GM18867 (cell line): Measurements from ENCODE around the gene TLR5.

Experiments used
- ATAC-seq: cut with Tn5 transposase; IDR thresholded peaks from one replicate; pipeline ENCODE4 v1.9.1; 2021; ENCODE audit warnings: mild to moderate bottlenecking, moderate library complexity; ENCODE audit not compliant: unreplicated experiment

TLR5 gene

DNA sequence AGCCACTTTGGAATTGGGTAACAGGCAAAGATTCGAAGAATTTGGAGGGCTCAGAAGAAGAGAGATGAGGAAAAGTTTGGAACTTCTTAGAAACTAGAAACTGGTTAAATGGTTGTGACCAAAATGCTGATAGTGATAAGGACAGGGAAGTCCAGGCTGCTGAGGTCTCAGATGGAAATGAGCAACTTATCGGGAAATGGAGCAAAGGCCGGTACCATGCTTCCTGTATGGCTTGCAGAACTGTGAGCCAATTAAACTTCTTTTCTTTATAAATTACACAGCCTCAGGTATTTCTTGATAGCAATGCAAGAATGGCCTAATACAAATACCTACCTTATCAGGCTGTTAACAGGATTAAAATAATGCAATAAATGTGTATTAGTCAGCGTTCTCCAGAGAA, 9.4 kb upstream of the TLR5 start:
- ATAC-seq = no peak

DNA sequence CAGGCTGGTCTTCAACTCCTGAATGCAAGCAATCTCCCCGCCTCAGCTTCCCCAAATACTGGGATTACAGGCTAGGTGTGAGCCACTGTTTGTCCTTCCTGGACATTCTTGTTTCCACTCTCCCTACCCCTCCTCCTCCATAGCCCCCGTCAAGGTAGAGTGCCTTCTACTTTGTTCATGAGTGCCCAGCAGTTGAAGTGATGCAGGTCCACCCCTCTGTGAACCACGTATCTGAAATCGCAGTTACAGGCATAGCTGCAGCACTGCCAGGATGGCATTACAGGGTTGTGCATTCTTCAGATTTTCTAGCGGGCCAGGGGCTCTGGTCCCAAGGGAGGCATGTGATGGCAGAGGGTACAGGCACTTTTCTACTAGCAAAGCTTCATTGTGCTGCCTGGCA, 7.4 kb upstream of the TLR5 start:
- no peak for ATAC-seq

DNA sequence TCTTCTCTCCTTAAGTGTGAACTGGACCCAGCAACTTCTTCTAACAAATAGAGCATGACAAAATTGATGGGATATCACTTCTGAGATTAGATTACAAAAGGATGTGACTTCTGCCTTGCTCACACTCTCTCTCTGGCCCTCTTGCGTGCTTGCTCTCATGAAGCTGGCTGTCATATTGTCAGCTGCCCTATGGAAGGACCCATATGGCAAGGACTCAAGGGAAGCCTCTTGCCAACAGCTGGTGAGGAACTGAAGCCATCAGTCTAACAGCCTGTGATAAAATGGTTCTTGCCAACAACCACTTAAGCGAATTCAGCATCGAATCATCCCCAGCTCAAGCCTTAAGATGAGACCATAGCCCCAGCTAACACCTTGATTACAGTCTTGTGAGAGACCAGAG, 4.8 kb upstream of the TLR5 start:
- no peak for ATAC-seq

DNA sequence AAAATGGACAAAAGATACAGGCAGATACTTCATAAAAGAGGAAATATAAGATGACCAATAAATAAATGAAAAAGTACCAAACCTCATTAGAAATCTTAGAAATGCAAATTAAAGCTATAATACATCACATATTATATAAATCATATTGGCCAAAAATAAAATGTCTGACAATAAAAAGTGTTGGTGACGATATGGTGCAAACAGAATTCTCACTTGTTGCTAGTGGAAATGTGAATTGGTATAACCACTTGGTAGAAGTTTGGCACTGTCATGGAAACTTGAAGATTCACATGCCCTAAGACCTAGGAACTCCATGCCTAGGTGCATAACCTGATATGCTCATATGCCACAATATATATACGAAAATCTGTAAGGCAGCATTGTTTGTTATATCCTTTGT, 4.4 kb upstream of the TLR5 start:
- no peak for ATAC-seq

DNA sequence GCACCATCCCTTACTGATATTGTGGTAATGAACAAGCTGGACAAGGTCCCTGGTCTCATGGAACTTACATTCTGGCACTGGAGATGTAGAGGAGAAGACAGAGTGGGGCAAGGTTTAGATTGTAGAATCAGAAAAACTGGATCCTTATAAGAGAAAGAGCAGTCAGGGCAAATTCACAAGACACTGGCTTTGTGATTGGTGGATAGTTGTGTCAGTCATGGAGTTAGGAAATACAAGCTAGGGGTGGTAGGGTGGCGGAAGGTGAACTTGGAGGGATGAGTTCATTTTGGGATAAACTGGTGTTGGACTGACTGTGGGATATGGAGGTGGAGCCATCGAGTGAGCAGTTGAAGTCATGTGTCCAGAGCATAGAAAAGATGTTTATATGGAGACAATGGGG, 3.7 kb upstream of the TLR5 start:
- ATAC-seq = no peak

DNA sequence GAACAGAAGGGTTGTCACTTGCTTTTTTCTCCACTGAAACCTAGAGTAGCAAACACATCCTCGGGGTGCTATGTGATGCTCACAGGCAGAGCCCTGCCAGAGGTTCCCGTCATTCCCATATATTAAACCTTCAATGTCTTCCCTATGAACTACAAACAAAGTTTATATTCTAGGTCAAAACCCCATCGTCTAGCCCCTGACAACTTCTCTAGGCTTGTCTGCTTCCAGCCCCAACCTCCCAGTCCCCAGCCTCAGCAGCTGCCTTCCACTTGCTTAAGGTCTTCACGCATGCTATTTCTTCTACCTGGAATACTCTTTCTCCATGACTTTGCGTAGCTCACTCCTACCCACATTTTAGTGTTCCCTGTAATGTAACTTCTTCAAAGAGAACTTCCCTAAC, 1.9 kb upstream of the TLR5 start:
- ATAC-seq = no peak

DNA sequence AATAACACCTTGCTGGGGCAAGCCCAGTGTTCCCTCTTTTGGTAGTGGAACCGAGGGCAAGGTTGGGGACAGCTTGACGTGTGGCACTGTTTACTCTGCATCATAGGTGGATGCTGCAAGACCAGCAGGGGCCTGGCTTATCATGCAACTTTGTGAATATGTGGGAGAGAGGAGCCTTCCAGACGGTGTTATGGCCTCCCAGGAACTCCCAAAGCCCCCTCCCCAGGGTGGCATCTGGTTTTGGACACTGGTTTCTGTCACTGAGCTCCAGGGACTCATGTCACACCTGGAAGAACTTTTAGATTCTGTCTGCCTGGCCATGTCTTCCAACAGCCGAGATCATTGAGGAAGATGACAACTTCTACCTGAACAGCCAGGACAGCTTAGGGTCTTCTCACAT, 1.4 kb upstream of the TLR5 start:
- no peak for ATAC-seq

DNA sequence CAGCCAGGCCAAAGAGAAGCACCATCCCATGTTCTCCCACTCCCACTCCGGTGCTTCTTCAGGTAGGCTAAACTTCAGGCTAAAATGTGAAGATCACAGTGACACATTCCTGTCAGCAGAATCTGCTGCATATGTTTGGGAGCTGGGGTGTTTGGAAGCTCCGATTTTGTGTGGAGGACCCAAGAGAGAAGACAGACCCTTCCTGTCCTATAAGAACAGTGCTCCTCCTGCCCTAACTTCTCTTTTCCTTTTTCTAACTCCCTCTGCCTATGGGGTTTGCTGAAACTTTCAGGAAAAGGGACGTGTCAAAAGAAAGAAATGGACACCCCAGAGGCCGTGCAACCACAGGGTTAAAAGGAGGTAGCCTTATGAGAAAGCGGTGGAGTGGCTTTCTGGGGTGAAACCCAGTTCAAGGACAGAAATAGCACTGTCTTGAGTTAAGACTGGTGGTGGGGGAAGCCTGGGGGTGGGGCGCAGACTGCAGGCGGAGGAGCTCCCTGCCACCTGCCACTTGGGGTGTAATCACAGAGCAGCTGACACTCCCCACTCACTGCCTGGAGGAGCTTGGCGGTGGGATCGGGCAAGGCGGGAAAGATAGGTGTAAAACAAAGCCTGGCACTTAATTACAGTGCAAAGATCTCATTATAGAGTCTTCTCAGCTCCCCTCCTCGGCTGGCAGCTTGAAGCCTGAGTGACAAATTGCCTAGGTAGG, 645 bp upstream of the TLR5 start:
- peak; percentile 60 for ATAC-seq

DNA sequence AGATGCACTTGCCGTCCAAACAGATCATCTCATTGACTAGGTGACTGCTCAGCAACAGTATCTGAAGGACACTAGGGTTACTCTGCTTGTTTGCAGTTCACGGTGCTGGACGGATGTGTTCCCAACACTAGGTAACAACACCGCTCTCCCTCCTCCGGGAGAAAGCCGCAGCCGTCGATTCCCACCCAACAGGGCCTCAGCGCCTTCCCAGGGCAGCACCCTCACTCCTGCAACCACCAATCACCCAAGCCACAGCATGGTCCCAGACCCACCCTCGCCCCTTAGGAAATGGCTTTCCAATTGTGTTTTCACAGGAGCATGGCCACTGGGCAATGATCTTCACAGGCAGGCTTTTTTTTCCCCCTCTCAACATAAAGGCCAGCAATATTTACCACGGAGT, 779 bp downstream of the TLR5 start:
- ATAC-seq = no peak

DNA sequence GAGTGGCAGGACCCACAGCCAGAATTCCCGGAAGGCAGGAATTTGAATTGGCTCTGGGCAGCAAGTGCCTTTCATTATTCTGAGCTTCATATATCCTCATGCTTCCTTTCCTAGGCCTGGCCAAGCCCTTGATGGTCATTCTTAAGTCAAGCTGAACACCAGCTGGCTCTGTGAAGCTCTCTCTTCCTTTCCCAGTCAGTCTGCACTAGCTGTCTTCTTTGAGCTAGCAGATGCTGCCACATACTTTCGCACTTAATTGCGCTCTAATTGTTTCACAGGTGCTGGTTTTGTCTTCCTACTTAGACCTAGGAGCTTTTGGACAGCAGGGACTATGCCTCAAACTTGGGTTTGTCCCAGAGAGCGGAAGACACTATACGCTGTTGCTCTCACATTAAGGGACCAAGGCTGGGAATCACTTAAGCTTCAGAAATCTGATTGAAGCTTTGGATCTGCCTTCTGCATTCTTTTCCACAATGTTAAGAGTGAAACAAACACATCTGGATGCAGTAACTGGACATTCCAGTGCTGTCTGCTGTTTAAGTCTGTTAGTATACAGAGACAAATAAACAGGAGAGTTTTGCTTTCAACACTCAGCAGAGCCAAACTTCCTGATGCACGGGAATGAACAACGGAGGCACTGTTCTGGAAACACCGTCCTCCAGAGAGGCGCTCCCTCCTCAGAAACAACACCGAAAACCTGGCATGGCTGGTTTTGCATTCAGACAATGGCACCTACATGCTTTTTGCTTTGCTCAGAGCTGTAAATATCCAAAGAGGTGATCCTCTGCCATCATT, 2.2 kb downstream of the TLR5 start:
- no peak for ATAC-seq

DNA sequence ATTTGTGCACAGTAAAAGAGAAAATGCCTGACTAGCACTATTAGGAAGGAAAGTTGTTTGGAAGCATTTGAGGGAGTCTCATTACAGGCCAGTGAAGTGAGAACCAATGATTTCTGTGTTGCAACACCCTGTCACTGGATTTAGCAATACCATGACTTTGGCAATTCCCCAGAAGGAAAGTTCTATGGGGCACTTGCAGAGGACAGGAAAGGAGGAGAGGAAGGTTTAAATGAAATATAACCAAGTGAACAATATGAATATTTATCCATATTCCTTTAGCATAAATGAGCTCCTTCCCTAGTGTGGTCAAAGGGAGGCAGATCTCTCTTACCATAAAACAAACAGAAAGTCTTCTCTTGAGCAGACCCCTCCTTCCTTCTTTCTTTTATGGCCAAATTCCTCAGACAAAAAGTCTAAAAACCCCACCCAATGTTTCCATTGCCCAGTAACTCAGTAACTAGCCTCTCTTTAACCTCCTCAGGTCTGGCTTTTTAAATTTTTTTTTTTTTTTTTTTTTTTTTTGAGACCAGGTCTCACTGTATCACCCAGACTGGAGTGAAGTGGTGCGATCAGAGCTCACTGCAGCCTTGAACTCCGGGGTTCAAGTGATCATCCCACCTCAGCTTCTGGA, 5.5 kb downstream of the TLR5 start:
- ATAC-seq = no peak

DNA sequence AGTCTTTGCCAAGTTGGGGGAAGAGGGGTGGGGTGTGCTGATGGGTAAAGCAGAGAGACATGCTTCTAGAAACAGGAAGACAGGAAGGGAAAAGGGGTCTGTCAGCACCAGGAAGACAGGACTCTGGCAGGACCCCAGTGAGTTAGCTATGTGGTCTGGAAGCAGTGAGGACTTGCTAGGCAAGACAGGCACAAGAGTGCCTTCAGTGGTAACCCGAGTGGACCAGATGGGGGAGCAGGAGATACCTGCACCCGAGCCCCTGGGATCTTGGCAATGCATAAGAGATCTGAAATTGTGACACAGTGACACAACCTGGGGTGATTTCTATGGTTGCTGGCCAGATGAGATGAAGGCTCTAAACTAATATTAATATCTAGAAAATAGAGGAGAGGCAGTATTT, 7.0 kb downstream of the TLR5 start:
- ATAC-seq = no peak

DNA sequence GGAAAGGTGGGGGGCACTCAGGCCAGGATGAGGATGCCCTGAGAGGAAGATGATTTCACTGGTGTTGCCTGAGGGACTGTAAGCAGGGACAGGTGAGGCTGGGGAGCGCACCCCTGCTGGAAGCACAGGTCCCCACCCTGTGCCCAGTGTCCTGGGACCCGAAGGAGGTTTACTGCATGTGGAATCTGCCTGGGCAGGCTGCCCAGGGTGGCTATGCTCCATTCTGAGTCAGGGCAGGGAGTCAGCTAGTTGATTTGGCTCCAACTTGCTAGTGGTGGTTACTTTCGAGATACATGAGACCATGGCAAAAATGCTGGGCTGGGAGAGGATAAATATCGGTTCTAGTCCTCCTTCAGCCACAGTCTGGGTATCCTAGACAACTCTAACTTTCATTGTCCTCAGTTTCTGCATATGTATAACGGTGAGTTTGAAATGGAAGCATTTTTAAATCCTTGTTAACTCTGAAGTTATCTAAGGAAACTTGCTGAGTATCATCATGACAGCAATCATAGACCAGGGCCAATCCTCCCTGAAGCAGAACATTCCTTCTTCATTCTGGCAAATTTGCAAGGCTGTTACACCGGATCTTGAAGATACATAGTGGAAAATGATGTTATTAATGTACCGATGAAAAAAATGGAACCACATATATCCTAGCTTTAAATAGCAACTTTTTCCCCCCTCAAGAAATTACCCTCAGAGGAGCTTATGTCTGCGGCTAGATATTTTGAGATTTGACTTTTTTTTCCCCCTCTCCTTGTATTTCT, 7.7 kb downstream of the TLR5 start:
- no peak for ATAC-seq

DNA sequence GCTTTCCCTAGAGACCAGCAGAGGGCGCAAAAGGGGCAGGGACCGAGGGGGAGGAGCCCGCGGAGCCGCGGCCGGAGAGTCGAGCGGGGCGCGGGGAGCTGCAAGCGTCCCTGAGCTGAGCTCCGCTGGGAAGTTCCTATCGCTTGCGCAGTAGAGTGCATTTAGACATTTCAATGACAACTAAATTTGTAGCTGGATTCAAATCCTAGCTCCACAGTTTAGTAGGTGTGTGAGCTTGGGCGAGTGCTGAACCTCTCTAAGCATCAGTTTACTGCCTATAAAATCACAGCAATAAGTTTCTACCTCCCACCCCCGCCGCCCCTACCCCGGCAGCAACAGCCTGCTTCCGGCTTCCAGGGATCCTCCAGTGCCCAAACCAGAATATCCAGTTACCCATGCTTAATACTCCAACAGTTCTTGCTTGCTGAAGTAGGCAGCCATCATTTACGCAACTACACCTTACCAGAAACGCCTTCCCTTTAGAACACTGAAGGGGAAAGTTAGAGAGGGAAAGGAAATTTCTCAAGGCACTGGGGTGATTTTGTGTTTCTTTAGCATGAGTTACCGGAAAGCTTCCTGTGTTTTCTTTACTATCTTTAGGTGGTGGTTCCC, 9.1 kb downstream of the TLR5 start:
- peak; percentile 86 for ATAC-seq

DNA sequence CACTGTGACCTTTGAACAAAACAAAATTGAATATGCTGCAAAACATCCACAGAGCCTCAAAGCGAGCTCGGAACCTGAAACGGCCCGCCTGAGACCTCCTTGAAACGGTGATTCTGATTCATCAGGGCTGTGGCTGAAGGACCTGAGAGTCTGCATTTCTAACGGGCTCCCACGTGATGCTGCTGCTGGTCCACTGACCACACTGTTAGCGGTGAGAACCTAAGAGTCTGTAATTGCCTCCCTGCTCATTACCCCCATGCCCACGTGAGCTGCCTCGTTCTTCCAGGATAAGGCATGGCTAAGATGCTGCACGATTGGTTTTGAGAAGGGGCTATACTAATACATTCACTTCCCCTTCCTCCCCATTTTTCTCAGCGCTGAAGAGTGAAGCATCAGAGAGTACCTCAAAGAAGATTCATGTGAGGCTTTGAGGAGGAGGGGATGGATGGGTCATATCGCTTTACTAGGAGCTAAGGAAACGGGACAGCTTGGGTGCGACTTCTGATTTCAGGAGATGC, 9.7 kb downstream of the TLR5 start:
- ATAC-seq = peak; percentile 13

DNA sequence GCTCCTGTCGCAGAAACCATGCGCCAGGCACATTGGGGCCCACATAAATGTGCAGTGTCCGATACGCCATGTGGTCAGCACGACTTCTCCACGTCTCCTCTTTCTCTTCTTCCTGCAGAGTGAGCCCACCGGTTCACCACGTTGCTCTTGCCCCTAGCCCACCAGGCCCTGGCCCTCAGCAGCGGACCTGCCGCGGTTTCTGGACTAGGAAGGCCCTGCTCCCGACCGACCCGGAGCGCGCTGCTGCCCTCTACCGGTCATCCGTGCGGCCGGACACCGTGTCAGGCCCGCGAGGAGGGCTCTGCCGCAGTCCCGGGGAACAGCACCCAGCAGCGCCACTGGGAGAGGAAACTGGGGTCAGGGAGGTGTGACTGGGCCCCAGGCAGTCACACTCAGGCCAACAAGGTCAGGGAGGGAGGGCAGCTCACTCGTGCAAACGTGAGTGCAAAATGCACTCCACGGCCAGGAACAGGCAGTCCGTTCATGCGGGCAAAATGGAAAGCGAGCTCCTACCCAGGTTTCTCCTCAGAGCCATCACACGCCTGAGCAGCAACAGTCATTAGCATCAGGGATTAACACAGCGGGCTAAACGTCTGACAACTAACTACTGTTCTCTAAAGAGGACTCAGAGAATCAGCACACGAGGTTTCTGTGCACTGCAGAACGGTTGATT, 13.7 kb downstream of the TLR5 start:
- peak; percentile 63 for ATAC-seq

DNA sequence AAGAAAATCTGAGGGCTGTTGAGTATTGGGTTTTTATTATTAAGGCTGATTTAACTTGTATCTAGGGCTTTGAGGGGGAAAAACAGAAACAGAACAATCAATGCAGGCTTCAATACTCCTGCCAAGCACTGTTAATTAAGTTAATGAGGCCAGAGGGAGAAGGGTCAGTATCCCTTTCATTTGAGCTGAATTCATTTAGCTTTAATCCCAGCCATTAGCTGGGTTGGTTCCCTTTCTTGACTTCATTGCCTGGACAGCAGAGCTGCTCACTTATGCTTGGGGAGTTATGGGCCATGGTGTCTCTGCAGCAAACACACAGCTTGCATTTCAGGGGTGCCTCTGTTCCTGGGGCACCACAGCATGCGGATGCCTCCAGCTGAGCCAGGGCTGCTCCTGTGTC, 16.3 kb downstream of the TLR5 start:
- no peak for ATAC-seq

DNA sequence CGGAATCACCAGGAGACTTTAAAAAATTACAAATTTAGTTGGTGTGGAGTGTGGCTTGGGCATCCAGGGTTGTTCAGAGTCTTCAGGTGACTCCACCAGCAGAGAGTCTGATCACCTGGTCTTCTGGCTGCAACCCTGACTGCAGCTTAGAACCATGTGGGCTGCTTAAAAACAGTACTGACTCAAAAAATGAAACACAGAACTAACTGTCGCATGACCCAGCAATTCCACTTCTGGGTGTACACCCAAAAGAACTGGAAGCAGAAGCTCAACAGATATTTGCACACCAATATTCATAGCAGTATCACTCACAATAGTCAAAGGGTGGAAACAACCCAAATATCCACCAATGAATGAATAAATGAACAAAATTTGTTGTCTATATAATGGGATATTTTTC, 17.3 kb downstream of the TLR5 start:
- no peak for ATAC-seq

DNA sequence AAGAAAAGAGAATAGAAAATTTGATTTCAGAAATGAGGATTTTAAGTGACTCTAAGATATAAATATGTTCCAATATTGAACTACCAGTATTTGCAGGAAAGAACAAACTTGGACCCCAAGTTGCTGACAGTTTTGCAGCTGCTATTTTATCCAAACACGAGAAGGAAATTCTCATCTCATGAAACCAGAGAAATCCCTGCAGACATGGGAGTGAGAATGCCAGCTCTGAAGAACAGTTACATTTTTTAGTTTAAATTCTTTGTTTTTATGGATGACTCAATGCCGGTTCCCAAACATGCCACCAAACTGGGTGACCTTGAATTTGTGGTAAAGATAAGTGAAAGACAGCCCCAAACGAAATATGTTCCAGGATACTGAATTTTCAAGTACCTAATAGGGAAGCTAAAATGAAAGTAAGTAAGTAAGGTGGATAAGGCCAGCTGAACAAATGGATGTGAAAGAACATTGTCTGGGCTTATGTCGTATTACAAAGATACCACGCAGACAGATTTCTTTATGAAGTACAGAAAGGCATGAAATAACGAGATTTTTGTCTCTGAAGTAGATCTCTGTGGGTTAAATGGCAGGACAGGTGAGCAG, 19.9 kb downstream of the TLR5 start:
- ATAC-seq = no peak

DNA sequence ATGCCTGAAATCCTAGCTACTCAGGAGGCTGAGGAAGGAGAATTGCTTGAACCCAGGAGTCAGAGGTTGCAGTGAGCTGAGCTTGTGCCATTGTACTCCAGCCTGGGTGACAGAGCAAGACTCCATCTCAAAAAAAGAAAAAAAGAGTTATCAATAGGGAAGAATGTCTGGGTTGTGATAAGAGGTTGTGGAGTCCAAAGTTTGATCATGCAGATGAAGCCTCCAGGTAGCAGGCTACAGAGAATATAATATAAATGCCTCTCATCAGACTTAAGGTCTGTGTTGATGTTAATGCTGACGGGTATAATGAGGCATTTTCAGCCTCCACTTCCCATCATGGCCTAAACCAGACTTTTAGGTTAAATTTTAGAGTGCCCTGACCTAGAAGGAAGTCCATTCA, 24.6 kb downstream of the TLR5 start:
- no peak for ATAC-seq
